Neural crest cell (in vitro differentiated cells): ENCODE data around the gene RADIL. TPM values are rescaled to one million over a fixed set of nuclear protein-coding genes. Genes with fewer than 3 reads are reported as not detected.

ENCODE experiments used
- DNase-seq: peaks from one replicate; pipeline ENCODE4 v3.0.0; 2021; ENCODE audit warnings: low read depth, mixed read lengths, low spot score
- H3K27ac Mint-ChIP-seq: one replicate; pipeline ENCODE4 v1.8.0; 2021; ENCODE audit warnings: mild to moderate bottlenecking, mixed read lengths; ENCODE audit not compliant: unreplicated experiment
- H3K27me3 Mint-ChIP-seq: 2 replicates; pipeline ENCODE4 v1.8.0; 2021; ENCODE audit warnings: low read depth, mild to moderate bottlenecking, mixed read lengths
- H3K36me3 Mint-ChIP-seq: 2 replicates; pipeline ENCODE4 v1.8.0; 2021; ENCODE audit warnings: low read depth, mild to moderate bottlenecking, mixed read lengths
- H3K4me1 Mint-ChIP-seq: 2 replicates; pipeline ENCODE4 v1.8.0; 2021; ENCODE audit warnings: mixed read lengths
- H3K4me3 Mint-ChIP-seq: one replicate; pipeline ENCODE4 v1.8.0; 2021; ENCODE audit warnings: mild to moderate bottlenecking, mixed read lengths
- H3K9me3 Mint-ChIP-seq: 2 replicates; pipeline ENCODE4 v1.8.0; 2021; ENCODE audit warnings: mixed read lengths
- total RNA-seq: library from RNA; stranded (reverse); gene quantifications from 2 replicates; pipeline ENCODE4 v1.2.1, GENCODE V29; 2021
- TF ChIP-seq, protein P1 (sequence below): fragments of 200-600 bp; sonication (generic); conservative IDR thresholded peaks from 2 replicates; pipeline ENCODE4 v1.5.0; 2021; ENCODE audit warnings: antibody characterized with exemption, mild to moderate bottlenecking

RADIL gene
- total RNA-seq, 1 donor from 2014 or later, result 13.8 TPM

DNA sequence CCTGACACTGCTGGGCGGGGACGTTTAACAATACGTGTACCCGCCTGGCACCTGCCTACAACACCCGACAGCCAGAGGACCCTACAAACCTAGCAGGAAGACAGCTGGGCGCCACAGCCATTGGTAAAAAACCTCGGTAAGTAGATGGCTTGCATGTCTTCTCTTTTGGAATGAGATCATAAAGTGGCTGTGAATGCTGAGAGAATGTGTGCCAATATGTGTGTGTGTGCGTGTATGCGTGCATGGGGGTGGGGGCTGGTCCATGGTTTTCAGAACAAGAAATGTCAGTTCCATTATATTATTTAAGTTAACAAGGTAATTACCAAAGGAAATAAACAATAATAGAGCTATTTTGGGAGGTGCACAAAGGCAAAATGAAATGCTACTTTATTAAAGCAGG is 60.8 kb downstream of the RADIL start:
- DNase-seq, result no peak
- TF ChIP-seq, protein P1, sequence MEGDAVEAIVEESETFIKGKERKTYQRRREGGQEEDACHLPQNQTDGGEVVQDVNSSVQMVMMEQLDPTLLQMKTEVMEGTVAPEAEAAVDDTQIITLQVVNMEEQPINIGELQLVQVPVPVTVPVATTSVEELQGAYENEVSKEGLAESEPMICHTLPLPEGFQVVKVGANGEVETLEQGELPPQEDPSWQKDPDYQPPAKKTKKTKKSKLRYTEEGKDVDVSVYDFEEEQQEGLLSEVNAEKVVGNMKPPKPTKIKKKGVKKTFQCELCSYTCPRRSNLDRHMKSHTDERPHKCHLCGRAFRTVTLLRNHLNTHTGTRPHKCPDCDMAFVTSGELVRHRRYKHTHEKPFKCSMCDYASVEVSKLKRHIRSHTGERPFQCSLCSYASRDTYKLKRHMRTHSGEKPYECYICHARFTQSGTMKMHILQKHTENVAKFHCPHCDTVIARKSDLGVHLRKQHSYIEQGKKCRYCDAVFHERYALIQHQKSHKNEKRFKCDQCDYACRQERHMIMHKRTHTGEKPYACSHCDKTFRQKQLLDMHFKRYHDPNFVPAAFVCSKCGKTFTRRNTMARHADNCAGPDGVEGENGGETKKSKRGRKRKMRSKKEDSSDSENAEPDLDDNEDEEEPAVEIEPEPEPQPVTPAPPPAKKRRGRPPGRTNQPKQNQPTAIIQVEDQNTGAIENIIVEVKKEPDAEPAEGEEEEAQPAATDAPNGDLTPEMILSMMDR, result no peak
- peak overlapping the region; percentile 50 for H3K27ac Mint-ChIP-seq
- no peak overlapping the region for H3K4me3 Mint-ChIP-seq
- no peaks in the 10 kb centered on the region for H3K4me1 Mint-ChIP-seq
- no peaks in the 10 kb centered on the region for H3K36me3 Mint-ChIP-seq
- no peaks in the 10 kb centered on the region for H3K27me3 Mint-ChIP-seq
- no peaks in the 10 kb centered on the region for H3K9me3 Mint-ChIP-seq

DNA sequence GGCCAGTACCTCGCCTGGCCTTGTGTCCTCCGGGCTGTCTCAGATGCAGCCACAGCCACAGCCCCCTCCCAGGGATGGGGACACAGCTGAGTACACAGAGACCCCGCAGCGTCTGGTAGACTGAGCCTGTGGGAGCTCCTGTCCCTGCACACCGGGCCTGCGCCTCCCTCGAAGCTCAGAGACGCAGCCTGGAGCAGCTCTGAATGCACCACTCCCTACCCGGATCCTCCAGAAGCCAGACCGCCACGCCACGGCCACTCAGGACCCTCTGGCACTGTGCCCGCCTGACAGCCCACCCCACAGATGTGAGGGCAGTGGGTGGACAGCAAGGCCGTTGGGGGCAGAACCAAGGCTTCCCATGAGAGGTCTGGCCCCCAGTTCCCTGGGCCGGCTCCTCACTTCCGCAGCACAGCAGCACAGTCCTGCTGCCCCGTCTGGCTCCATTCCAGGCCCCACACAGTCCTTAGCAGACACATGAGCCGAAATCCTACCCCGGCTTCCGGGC is 62.5 kb downstream of the RADIL start:
- Mint-ChIP-seq H3K27me3 (no peaks in the 10 kb centered on the region), H3K36me3 (no peaks in the 10 kb centered on the region), H3K4me1 (no peaks in the 10 kb centered on the region), H3K9me3 (no peaks in the 10 kb centered on the region), H3K27ac (no peak overlapping the region), H3K4me3 (no peak overlapping the region)
- TF ChIP-seq, protein P1, result no peak
- no peak for DNase-seq

DNA sequence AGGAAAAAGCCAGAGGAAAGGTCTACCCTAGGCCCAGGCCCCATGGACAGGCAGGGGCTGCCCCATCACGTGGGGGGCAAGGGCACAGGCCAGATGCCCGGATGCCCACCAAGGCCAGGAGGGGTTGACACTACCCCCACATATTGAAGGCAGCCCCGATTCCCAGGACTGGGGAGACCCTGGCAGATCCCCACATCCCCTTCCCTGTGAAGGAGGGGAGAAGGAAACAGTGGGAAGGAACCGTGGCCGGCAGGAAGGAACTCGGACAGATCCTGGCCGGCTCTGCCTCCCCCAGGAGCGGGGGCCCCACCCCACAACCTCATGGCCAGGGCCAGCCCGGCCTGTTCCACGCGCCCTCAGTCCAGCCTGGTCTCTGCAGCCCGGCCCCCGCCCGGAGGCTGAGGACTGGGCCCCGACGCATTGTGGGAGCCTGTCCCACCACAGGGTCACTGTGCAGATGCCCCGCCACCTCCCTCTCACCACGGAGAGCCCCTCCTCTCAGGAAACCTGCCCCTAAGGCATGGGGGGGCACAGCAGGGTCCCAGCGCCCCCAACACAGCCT is 63.0 kb downstream of the RADIL start:
- Mint-ChIP-seq H3K27me3 (no peaks in the 10 kb centered on the region), H3K36me3 (no peaks in the 10 kb centered on the region), H3K4me1 (no peaks in the 10 kb centered on the region), H3K4me3 (no peak overlapping the region), H3K9me3 (no peaks in the 10 kb centered on the region), H3K27ac (no peak overlapping the region)
- TF ChIP-seq, protein P1, result no peak
- no peak for DNase-seq

DNA sequence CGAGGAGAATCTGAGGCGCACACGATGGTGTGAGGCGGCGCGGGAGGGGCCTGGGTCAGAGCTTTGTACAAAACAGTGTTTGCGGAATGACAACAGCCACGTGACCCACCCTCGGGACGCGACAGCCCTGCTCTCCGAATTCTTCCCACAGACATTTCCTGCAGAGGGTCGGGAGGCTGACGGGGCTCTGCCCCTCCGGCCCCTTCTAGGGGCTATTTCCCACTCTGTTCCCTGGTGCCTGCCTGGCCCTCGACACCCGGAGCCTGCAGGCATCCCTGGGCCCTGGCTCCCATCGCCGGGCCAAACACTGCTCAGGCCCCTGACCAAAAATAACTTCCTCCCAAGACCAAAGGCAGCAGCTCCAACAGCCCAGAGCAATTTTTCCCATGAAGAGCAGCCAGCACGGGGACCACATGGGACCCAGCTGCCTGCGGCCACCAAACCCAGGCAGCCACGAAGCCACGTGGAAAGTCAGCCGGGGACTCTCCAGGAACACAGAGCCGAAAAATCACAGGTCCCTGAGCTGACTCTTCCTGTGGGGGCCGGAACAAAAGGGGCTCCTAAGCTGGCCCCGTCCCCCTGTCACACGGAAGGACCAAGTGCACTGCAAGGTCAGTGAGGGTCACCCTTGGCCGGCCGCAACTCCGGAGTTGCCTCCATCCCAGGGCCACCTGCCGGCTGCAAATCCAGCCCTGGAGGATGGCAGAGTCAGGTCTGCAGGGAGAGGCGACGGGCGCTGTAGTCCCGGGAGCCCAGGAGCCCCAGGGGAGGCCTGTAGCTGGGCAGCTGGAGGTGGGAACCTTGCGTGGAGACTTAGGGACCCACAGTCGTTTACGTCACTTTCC is 63.7 kb downstream of the RADIL start:
- no peak for DNase-seq
- H3K27ac Mint-ChIP-seq, result peak overlapping the region; percentile 57
- H3K4me3 Mint-ChIP-seq, result no peak overlapping the region
- no peaks in the 10 kb centered on the region for H3K4me1 Mint-ChIP-seq
- no peaks in the 10 kb centered on the region for H3K36me3 Mint-ChIP-seq
- TF ChIP-seq, protein P1, result no peak
- H3K27me3 Mint-ChIP-seq, result no peaks in the 10 kb centered on the region
- no peaks in the 10 kb centered on the region for H3K9me3 Mint-ChIP-seq

- H3K4me3 Mint-ChIP-seq, result no peak overlapping the region
- H3K36me3 Mint-ChIP-seq, result peaks cover 8% of the 10 kb centered on the region
- no peak overlapping the region for H3K27ac Mint-ChIP-seq
- H3K4me1 Mint-ChIP-seq, result no peaks in the 10 kb centered on the region
- no peaks in the 10 kb centered on the region for H3K27me3 Mint-ChIP-seq
- TF ChIP-seq, protein P1, result no peak
- H3K9me3 Mint-ChIP-seq, result no peaks in the 10 kb centered on the region
- no peak for DNase-seq
Measured at GRCh38 chr7:4818000-4818794, 65.3 kb downstream of the RADIL start.
